Glomerular endothelial cell (primary cell): Measurements from ENCODE around the gene CCHCR1. TPM values are rescaled to one million over a fixed set of nuclear protein-coding genes. Genes with fewer than 3 reads are reported as not detected.

Experiments
- DNase-seq: peaks from one replicate; pipeline ENCODE4 v3.0.0-alpha.2; 2011; ENCODE audit warnings: low read depth, low spot score; ENCODE audit errors: extremely low read depth
- total RNA-seq: library from RNA; depleted of rRNA; stranded (reverse); fragments of >200 nt; gene quantifications from 2 replicates; pipeline ENCODE4 v1.2.3, GENCODE V29; 2015

The CCHCR1 gene
- total RNA-seq, 1 donor from 2014 or later: 13.8 TPM

- DNase-seq: no peak
These were observed 6.3 kb upstream of the CCHCR1 start for GRCh38 chr6:31163922-31164321.

- DNase-seq: no peak
These were observed 5.0 kb upstream of the CCHCR1 start for GRCh38 chr6:31162463-31163165.

GRCh38 chr6:31161216-31162126, 3.9 kb upstream of the CCHCR1 start:
- DNase-seq: no peak

DNA sequence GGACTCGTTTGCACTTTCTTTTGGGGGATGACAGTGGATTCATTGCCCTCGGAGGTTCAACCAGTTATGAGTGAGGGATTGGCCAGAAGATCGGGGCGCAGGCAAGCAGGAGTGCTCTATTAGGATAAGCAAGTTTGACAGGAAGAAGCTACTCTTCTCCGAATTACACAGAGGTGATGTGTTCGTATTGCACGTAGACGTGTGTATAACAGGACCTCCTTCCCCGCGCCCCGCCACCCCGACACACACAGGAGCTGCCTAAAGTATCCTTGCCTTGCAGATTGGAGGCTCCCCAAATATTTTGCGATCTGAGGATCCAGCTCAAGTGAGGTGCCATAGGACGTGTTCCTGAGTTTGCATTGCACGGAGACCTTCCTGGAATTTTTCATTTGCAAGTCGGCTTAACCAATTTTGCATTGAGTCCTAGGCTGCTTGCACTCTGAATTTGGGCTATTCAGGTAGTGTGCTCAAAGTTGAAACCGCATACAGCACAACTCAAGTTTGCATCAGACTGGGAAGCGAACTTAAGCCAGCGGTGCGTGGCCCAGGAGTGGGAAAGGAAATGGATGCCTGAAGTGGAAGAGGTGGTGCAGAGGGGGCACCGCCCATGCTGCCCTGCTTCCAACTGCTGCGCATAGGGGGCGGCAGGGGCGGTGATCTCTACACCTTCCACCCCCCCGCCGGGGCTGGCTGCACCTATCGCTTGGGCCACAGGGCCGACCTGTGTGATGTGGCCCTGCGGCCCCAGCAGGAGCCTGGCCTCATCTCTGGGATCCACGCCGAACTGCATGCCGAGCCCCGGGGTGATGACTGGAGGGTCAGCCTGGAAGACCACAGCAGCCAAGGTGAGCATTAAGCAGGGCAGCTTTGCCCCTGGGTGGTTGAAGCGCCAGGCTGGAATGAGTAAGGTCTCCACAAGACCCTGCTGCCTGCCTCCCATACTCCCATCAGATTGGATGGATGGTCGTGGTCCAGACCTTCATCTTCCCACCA, 1.6 kb upstream of the CCHCR1 start:
- DNase-seq: no peak

GRCh38 chr6:31158140-31158862, 699 bp upstream of the CCHCR1 start, which contains the start of gene TCF19:
Gene TCF19 (plus strand): TSS chr6:31158589. CDS start chr6:31159470, 881 bp downstream.
- peak; percentile 94 for DNase-seq

- no peak for DNase-seq
These were observed 961 bp downstream of the CCHCR1 start for GRCh38 chr6:31156641-31157040.

- no peak for DNase-seq
These were observed 3.2 kb downstream of the CCHCR1 start for GRCh38 chr6:31154436-31154835.

DNA sequence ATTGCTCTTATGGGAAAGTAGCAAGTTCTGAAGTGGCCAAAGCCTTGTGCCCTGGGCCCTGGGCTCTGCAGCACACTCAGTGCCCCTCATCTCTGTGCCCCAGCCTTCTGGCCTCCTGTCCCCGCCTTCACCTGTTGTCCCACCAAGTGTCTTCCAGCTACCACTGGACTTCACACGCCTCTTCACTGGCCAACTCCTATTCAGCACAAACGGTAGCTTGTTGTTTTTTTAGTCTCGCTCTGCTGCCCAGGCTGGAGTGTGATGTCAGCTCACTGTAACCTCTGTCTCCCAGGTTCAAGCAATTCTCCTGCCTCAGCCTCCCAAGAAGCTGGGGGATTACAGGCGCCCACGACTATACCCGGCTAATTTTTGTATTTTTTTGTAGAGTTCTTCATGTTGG, 4.8 kb downstream of the CCHCR1 start:
- no peak for DNase-seq

DNA sequence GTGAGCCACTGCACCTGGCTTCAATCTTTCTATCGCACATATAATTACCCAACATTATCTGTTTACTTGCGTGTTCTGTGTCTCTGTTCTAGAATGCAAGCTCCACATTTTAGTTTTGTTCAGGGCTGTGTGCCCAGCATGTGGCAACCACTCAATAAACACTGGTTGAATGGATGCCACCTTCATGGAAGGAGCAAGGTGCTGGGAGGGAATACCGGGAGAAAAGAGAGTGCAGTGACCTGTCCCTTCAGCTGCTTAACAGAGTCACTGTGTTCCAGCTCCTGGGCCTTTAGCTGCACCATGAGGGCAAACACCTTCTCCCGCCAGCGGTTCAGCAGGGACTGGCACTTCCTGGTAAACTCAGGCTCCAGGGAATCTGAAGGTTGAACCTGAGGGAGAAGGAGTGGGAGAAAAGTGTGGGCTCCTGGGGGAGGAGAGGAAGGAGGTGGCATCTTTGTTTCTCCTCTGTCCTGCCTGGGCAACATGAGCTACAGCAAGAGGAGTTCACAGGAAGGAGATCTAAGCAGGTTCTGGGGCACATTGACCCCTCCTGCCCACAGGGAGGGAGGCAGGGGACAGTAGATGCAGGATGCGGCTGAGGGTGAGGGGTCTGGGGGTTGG, 7.7 kb downstream of the CCHCR1 start:
- no peak for DNase-seq

DNA sequence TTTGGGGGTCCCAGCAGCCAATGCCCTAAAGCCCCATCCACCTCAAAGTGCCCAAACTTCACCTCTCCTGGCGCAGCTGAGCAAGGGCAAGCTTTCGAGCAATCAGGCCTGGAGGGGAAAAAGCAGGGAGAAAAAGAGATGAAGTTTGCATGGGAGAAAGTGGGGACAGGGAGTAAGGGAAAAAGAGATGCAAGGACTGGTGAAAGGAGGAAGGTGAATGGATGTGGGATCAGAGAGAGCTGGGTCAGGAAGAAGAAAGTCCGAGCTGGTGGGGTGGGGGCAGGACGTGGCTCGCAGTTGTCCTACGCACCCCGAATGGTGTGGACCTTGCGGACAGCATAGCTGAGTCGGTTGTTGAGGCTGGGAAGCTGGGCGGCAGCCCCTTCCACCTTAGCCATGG, 12.2 kb downstream of the CCHCR1 start:
- DNase-seq: no peak

DNA sequence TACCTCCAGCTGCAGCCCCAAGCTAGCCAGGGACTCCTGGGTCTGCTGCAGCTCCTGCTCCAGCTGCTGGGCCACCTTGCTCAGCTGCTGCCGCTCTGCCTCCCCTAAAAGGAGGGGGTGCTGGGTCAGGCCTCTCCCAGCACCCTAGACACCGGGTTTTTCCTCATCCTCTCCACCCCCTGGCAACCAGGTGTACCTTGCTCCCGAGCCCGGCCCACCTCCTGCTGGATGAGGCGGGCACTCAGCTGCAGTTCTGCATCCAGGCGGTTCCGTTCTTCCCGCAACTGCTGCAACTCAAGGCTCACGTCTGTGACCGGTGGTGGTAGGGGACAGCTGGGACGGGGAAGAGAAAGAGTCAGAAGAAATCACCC, 12.6 kb downstream of the CCHCR1 start:
- no peak for DNase-seq

- no peak for DNase-seq
These were observed 13.2 kb downstream of the CCHCR1 start for GRCh38 chr6:31144296-31144969.

DNA sequence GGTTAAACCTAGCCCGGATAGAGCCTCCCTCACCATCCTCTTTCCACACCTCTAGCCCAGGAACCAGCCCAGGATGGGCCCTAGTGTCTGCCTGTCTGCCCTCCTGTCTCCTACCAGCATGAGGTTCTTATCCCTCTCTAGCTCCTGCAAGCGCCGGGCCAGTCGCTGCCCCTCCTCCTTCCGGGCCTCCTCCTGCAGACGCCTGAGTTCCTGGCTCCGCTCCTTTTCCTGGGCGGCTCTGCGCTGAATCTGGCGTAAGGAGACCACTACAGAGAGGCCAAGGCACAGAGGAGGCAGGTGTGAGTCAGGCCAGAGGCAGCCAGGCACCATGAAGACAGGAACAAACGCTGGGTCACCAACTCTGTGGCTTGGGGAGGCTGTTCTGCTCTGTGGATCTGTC, 14.5 kb downstream of the CCHCR1 start:
- DNase-seq: no peak

DNA sequence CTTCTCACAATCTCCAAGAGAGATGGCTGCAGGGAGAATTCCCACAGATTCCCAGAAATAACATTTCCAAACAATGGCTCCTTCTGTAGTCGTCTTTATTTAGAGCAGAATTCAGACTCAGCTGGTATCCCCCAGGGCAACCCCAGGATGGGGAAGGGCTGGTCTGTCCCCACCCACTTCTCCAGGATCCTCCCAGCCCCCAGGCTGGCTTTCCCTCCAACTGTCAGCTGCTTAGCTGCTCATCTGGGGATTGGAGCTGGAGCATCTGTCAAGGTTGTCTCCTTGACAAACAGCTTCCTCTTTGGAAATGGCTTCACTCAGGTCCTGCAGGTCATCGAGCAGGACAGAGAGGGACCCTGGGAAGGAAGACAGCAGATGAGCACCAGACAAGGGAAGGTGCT, 15.2 kb downstream of the CCHCR1 start:
- no peak for DNase-seq

DNA sequence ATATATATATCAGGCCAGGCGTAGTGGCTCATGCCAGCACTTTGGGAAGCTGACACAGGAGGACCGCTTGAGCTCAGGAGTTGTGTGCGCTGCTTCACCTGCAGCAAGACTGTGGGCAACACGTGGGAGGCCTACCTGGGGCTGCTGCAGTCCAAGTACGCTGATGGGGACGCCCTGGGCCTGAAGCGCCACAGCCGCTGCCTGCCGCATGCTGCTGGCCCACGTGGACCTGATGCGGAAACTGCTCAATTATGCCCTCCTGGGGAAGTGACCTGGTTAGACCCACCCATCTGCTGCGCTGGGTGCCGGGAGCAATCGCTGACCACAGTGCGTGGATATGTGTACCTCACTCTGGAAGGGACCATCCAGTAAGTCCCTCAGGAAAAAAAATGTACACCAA, 17.0 kb downstream of the CCHCR1 start:
- no peak for DNase-seq

GRCh38 chr6:31139599-31139998, 18.0 kb downstream of the CCHCR1 start:
- no peak for DNase-seq

GRCh38 chr6:31138982-31139381, 18.6 kb downstream of the CCHCR1 start, which contains the start of gene PSORS1C2:
Gene PSORS1C2 (minus strand): TSS chr6:31139066. CDS start chr6:31139026, 40 bp downstream.
- DNase-seq: no peak

GRCh38 chr6:31135710-31136109, 21.9 kb downstream of the CCHCR1 start:
- DNase-seq: no peak

- DNase-seq: no peak
These were observed 24.8 kb downstream of the CCHCR1 start for GRCh38 chr6:31132806-31133205.
